Cardiac muscle cell (in vitro differentiated cells and primary cell): Measurements from ENCODE around the gene IGDCC3. TPM values are rescaled to one million over a fixed set of nuclear protein-coding genes. Genes with fewer than 3 reads are reported as not detected.
A peak's percentile ranks its signal among the peaks of the same experiment; 100 is the strongest.

Experiments used
- DNase-seq, 2 donors: peaks; one replicate each; pipeline versions ENCODE4 v3.0.0 to v3.0.0-alpha.2; 2010 to 2017; ENCODE audit warnings: low read depth in 1 of 2, low spot score in 1 of 2
- H3K27ac ChIP-seq: fragments of 200-600 bp; sonication (generic); 2 replicates; pipeline ENCODE4 v1.5.1; 2016
- H3K27me3 ChIP-seq: fragments of 200-600 bp; sonication (generic); 2 replicates; pipeline ENCODE4 v1.6.0; 2016; ENCODE audit warnings: control low read depth
- H3K36me3 ChIP-seq: fragments of 200-600 bp; sonication (generic); 2 replicates; pipeline ENCODE4 v1.5.1; 2016; ENCODE audit warnings: control low read depth
- H3K4me1 ChIP-seq: fragments of 200-600 bp; sonication (generic); 2 replicates; pipeline ENCODE4 v1.8.1; 2017; ENCODE audit warnings: low read depth, mild to moderate bottlenecking, mixed run types
- H3K4me3 ChIP-seq: fragments of 200-600 bp; sonication (generic); 2 replicates; pipeline ENCODE4 v1.5.1; 2016; ENCODE audit warnings: mild to moderate bottlenecking
- H3K9me3 ChIP-seq: fragments of 200-600 bp; sonication (generic); 2 replicates; pipeline ENCODE4 v1.5.1; 2017; ENCODE audit warnings: low read depth, mild to moderate bottlenecking, control low read depth
- polyA plus RNA-seq: library from polyadenylated mRNA; unstranded; fragments of >200 nt; fragmentation: Nextera tagmentation; extraction: Ambion mirVana; gene quantifications from 2 replicates; pipeline ENCODE4 v1.2.1, GENCODE V29; 2016
- total RNA-seq: library from RNA; depleted of rRNA; stranded (reverse); fragments of >200 nt; gene quantifications from 2 replicates; pipeline ENCODE4 v1.2.3, GENCODE V29; 2016
- TF ChIP-seq, protein P1 (sequence below): IDR thresholded peaks from 2 replicates; pipeline ENCODE4 v1.5.1; 2012; ENCODE audit warnings: low read depth, mild to moderate bottlenecking, low read length

The IGDCC3 gene
- total and polyA plus RNA-seq, 2 experiments from 2014 or later, result 41.1 to 54.6 TPM

DNA sequence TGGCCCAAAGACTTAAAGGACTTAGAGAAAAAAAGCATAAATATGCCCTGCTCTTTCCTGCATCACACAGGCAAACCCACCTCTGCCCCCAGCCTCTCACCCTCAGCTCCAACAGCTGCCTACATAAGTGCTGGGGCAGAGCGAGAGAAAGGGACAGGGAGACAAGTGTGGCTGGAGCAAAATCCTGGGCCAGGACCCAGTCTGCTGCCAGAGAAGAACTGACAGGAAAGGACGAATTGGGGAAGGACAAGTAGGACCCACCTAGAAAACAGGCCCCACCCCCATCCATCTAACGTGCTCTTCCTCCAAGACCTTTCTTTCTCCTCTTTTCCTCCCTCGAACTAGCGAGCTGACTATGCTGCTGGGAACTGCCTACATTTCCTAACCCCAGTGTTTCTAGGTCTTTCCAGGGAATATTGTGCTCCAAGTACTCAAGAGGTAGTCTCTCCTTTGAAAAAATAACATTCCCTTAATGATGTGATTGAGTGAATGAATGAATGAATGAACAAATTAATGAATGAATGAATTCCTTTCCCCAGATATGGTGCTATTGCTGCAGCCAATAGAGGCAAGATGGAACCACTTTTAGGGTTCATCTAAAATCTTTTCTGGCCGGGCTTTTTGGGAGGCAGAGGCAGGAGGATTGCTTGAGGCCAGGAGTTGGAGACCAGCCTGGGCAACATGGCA is 26.5 kb upstream of the IGDCC3 start:
- Histone ChIP-seq H3K27ac (no peak overlapping the region), H3K36me3 (no peaks in the 10 kb centered on the region), H3K4me3 (no peak overlapping the region), H3K27me3 (peaks cover 1% of the 10 kb centered on the region), H3K4me1 (peaks cover 10% of the 10 kb centered on the region), H3K9me3 (no peaks in the 10 kb centered on the region)
- TF ChIP-seq, protein P1, sequence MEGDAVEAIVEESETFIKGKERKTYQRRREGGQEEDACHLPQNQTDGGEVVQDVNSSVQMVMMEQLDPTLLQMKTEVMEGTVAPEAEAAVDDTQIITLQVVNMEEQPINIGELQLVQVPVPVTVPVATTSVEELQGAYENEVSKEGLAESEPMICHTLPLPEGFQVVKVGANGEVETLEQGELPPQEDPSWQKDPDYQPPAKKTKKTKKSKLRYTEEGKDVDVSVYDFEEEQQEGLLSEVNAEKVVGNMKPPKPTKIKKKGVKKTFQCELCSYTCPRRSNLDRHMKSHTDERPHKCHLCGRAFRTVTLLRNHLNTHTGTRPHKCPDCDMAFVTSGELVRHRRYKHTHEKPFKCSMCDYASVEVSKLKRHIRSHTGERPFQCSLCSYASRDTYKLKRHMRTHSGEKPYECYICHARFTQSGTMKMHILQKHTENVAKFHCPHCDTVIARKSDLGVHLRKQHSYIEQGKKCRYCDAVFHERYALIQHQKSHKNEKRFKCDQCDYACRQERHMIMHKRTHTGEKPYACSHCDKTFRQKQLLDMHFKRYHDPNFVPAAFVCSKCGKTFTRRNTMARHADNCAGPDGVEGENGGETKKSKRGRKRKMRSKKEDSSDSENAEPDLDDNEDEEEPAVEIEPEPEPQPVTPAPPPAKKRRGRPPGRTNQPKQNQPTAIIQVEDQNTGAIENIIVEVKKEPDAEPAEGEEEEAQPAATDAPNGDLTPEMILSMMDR, result no peak
- DNase-seq, result no peak

DNA sequence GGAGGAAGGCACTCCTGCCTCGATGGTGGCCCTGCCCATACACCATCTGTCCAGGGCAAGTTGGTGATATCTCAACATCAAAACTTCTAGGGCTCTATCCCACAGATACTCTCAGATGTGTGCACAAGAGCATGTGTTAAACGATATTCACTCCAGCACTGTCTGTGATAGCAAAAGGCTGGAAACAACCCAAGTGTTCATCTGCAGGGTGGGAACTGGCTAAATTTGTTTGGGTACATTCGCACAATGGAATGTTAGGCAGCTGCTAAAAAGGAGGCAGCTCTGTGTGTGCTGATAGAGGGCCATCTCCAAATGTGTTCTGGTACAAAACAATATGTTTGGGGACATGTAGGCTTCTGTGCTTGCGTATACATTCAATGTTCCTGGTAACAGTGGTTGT is 25.2 kb upstream of the IGDCC3 start:
- no peaks in the 10 kb centered on the region for H3K9me3 ChIP-seq
- H3K4me1 ChIP-seq, result peaks cover 10% of the 10 kb centered on the region
- no peak overlapping the region for H3K27ac ChIP-seq
- peaks cover 3% of the 10 kb centered on the region for H3K27me3 ChIP-seq
- H3K4me3 ChIP-seq, result no peak overlapping the region
- TF ChIP-seq, protein P1, result no peak
- H3K36me3 ChIP-seq, result no peaks in the 10 kb centered on the region
- no peak for DNase-seq

DNA sequence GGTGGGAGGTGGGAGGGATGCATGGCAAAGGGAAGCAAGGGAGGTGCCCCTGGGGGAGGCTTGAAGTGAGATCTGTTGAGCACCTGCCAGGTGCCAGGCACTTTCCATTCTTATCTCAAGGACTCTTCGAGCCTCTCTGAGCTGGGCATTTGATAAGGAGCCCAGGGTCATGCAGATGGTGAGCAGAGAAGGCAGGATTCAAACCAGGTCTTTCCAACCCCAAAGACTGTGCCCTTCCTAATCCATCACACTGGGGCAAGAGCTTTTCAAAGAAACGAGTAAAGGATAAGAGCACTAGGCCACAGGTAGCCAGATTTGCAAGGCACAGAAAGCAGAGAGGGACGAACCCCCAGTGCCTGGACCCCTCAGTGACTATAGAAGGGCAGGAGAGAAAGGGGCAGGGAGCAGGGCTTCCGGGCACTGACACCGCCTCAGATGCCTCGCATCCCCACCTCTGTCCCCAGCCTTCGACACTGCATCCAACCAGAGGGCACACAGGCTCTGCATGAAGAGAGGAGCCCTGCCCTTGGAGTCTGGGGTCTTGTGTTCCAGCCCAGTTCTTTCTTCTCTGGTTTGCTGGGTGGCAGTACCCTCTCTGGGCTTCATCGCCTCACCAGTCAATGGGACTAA is 23.9 kb upstream of the IGDCC3 start:
- no peaks in the 10 kb centered on the region for H3K9me3 ChIP-seq

DNA sequence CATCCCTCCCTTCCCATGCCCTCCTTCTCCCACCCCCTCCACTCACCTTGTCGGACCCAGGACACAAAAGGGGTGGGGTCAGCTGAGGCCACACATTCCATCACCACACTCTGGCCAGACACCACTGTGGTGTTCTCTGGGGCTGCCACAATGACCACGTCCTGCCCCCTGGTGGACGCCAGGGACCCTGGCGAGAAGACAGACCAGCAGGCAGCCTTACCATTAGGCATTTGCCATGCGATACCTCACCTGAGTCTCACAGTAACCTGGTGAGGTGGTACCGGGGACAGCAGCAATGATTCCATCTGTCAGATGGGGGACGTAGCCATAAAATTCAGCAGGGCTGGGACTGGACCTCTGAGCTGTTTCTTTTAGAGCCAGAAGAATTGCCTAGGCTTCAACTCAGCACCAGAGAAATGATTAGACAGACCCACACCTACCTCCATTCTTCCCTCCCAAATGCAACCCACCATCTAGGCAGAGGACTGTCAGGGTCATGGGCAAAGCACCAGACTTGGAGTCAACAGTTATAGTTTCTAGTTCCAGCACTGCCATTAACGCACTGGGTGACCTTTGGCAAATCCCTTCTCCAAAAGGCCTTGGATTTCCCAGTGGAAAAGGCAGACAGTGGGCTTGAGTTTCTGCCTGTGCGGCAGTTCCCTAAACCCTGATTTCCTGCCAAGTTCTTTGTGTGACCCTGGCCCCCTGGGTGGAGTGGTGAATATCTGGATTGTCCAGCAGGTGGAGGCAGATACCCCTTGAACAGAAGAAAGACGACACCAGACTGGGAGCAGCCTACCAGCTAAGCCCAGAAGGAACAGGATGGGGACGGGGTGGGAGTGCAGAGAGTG is 23.2 kb upstream of the IGDCC3 start:
- H3K27me3 ChIP-seq, result peaks cover 22% of the 10 kb centered on the region
- H3K9me3 ChIP-seq, result no peaks in the 10 kb centered on the region
- H3K27ac ChIP-seq, result no peak overlapping the region
- TF ChIP-seq, protein P1, result peak; percentile 91
- H3K36me3 ChIP-seq, result no peaks in the 10 kb centered on the region
- peaks cover 10% of the 10 kb centered on the region for H3K4me1 ChIP-seq
- no peak overlapping the region for H3K4me3 ChIP-seq
- DNase-seq, result peak; percentile 82 to 83

More for the DNA sequence above, 23.9 kb upstream of the IGDCC3 start:
- TF ChIP-seq, protein P1, result no peak
- no peak overlapping the region for H3K27ac ChIP-seq
- no peak overlapping the region for H3K4me3 ChIP-seq
- no peaks in the 10 kb centered on the region for H3K36me3 ChIP-seq
- H3K4me1 ChIP-seq, result peaks cover 10% of the 10 kb centered on the region
- peaks cover 15% of the 10 kb centered on the region for H3K27me3 ChIP-seq
- no peak for DNase-seq

DNA sequence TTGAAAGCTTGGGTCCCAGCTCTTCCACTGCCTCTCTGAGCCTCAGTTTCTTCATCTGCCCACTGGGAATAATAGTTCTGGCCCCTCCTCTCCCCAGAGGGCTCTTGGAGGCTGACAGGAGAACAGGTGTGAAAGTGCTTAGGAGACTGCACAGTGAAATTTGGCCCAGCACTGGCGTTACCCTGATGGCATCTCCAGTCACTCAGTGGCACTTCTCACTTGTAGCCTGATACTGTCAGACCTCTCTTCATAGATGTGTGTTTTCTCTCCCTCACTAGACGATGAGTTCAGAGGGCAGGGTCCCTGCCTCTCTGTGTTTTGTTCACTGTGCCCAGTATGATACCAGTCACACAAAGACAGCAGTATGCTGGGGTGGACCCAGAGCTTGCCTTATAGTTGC is 22.2 kb upstream of the IGDCC3 start:
- no peaks in the 10 kb centered on the region for H3K9me3 ChIP-seq
- peaks cover 32% of the 10 kb centered on the region for H3K27me3 ChIP-seq
- no peak overlapping the region for H3K27ac ChIP-seq
- TF ChIP-seq, protein P1, result no peak
- no peak overlapping the region for H3K4me3 ChIP-seq
- peaks cover 10% of the 10 kb centered on the region for H3K4me1 ChIP-seq
- H3K36me3 ChIP-seq, result no peaks in the 10 kb centered on the region
- DNase-seq, result no peak
